Keratinocyte (primary cell): ENCODE results near the gene TANK. TPM values are rescaled to one million over a fixed set of nuclear protein-coding genes. Genes with fewer than 3 reads are reported as not detected.

Experiments
- DNase-seq: peaks from one replicate; pipeline ENCODE4 v3.0.0-alpha.2; 2011; ENCODE audit warnings: low read depth, missing footprints, low spot score
- FAIRE-seq: peaks from 2 replicates; lab custom pipeline; 2011; peaks lifted over from hg19 to GRCh38; lab: Jason Lieb, UNC
- H2AFZ ChIP-seq: 2 replicates; pipeline ENCODE4 v1.6.0; 2012; ENCODE audit warnings: low read length, control low read depth, inconsistent platforms; ENCODE audit not compliant: control insufficient read depth
- H3K27ac ChIP-seq: 2 replicates; pipeline ENCODE4 v1.5.1; 2011; ENCODE audit warnings: low read length; ENCODE audit not compliant: control insufficient read depth, insufficient read depth
- H3K27me3 ChIP-seq: 3 replicates; pipeline ENCODE4 v1.6.0; 2011; ENCODE audit warnings: low read length; ENCODE audit not compliant: control insufficient read depth, insufficient read depth; ENCODE audit errors: extremely low read depth
- H3K36me3 ChIP-seq, 2 experiments: 2 replicates in 1 of 2; 3 replicates in 1 of 2; pipeline ENCODE4 v1.5.1; 2011; ENCODE audit warnings: low read length in 2 of 2, mild to moderate bottlenecking in 1 of 2; ENCODE audit not compliant: control insufficient read depth in 2 of 2, insufficient read depth in 2 of 2; ENCODE audit errors: extremely low read depth in 1 of 2
- H3K4me1 ChIP-seq: 3 replicates; pipeline ENCODE4 v1.5.1; 2011; ENCODE audit warnings: low read length; ENCODE audit not compliant: control insufficient read depth, insufficient read depth; ENCODE audit errors: extremely low read depth
- H3K4me2 ChIP-seq: 3 replicates; pipeline ENCODE4 v1.6.0; 2011; ENCODE audit warnings: low read depth, low read length; ENCODE audit not compliant: control insufficient read depth, insufficient read depth; ENCODE audit errors: extremely low read depth
- H3K4me3 ChIP-seq, 3 experiments: fragments of 200-600 bp in 1 of 3; sonication (generic) in 1 of 3; 2 replicates in 2 of 3; 3 replicates in 1 of 3; pipeline ENCODE4 v1.5.1; 2011 to 2016; ENCODE audit warnings: low read length in 3 of 3, mild to moderate bottlenecking in 3 of 3, control low read depth in 2 of 3, inconsistent platforms in 1 of 3, low read depth in 1 of 3, mixed read lengths in 1 of 3, mixed run types in 1 of 3, moderate library complexity in 1 of 3; ENCODE audit not compliant: control insufficient read depth in 2 of 3, insufficient read depth in 2 of 3; ENCODE audit errors: extremely low read depth in 1 of 3
- H3K79me2 ChIP-seq: 2 replicates; pipeline ENCODE4 v1.6.0; 2012; ENCODE audit warnings: low read length; ENCODE audit not compliant: control insufficient read depth, insufficient read depth
- H3K9ac ChIP-seq: 3 replicates; pipeline ENCODE4 v1.6.0; 2011; ENCODE audit warnings: low read length; ENCODE audit not compliant: control insufficient read depth, insufficient read depth; ENCODE audit errors: extremely low read depth
- H3K9me1 ChIP-seq: 3 replicates; pipeline ENCODE4 v1.6.0; 2011; ENCODE audit warnings: low read length; ENCODE audit not compliant: control insufficient read depth, insufficient read depth; ENCODE audit errors: extremely low read depth
- H3K9me3 ChIP-seq: 2 replicates; pipeline ENCODE4 v1.5.1; 2012; ENCODE audit warnings: low read depth, low read length; ENCODE audit not compliant: control insufficient read depth
- H4K20me1 ChIP-seq: 3 replicates; pipeline ENCODE4 v1.6.0; 2011; ENCODE audit warnings: low read length; ENCODE audit not compliant: control insufficient read depth, insufficient read depth; ENCODE audit errors: extremely low read depth
- CTCF ChIP-seq, 3 experiments: IDR thresholded peaks in 1 of 3; conservative IDR thresholded peaks in 1 of 3; optimal IDR thresholded peaks in 1 of 3; 2 replicates in 2 of 3; 3 replicates in 1 of 3; pipeline versions ENCODE3 to v1.5.1; 2011; ENCODE audit warnings: low read length in 3 of 3, mild to moderate bottlenecking in 3 of 3, moderate library complexity in 2 of 3, control low read depth in 1 of 3, inconsistent platforms in 1 of 3; ENCODE audit not compliant: insufficient read depth in 2 of 3; ENCODE audit errors: extremely low read depth in 1 of 3
- EZH2 ChIP-seq: IDR thresholded peaks from one replicate; pipeline ENCODE4 v1.6.1; 2012; ENCODE audit warnings: inconsistent platforms, mild to moderate bottlenecking, low read length, moderate library complexity
- dilution Hi-C: fragments of 300-500 bp; cut with MboI; formaldehyde crosslinking; loops from one replicate; pipeline ENCODE4 v1.7.0; 2020; ENCODE audit warnings: low sequenced_read_pairs; ENCODE audit not compliant: extremely low pct_ligation_motif_present
- polyA plus RNA-seq, 5 experiments: library from polyadenylated mRNA; depleted of rRNA in 3 of 5; stranded (reverse) in 3 of 5; stranded (forward) in 1 of 5; unstranded in 1 of 5; fragments of >200 nt; gene quantifications; 1 replicate in 1 of 5; 2 replicates in 3 of 5; 3 replicates in 1 of 5; pipeline versions ENCODE4 v1.2.1 to v1.2.3, GENCODE V29; 2011 to 2012; ENCODE audit warnings: missing spikeins in 2 of 5, low read depth in 1 of 5, low replicate concordance in 1 of 5

Gene TANK
- polyA plus RNA-seq, 1 donor (not counting 4 experiments of a cell fraction or from before 2014, with no cell fraction given), result 47.2 TPM

DNA sequence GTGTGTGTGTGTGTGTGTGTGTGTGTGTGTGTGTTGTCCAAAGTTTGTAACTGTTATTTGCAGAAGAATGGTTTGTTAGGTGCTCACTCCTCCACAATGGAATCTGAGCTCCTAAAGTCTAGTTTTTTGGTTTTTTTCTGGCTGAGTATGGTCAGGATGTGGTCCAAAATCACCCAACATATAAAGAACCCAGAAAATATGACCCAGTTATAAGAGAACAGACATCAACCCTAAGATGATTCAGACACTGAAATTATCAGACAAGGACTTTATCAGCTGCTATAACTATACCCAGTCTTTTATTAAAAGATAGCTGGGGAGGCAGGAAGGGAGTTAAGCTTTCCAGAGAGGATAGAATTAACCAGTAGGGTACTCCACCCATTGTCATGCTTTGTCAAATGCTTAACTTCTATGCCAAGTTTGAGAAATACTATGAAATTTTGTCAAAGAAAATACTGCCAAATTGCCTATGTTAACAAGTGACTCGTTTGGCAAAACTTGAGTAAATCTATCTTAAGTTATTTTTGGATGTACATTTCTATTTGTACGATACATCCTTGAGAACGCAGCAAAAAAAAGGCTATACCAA lies 57.5 kb downstream of the TANK start:
- Histone ChIP-seq H2AFZ (no peak overlapping the region), H3K9me3 (no peaks in the 10 kb centered on the region), H3K79me2 (no peaks in the 10 kb centered on the region), H3K4me1 (no peaks in the 10 kb centered on the region), H3K27ac (no peak overlapping the region), H4K20me1 (no peaks in the 10 kb centered on the region), H3K4me3 (no peak overlapping the region), H3K4me2 (no peak overlapping the region), H3K27me3 (no peaks in the 10 kb centered on the region), H3K9ac (no peak overlapping the region), H3K9me1 (no peaks in the 10 kb centered on the region), H3K36me3 (peaks cover 0 to 5% of the 10 kb centered on the region in 2 experiments)
- no peak for DNase-seq
- no peak for TF ChIP-seq EZH2
- TF ChIP-seq CTCF (optimal IDR thresholded peaks at IDR 0.05 in 1 of 3, IDR thresholded peaks at IDR 0.05 in 1 of 3, conservative IDR thresholded peaks at IDR 0.05 in 1 of 3; ENCODE audit: extremely low read depth in 1 of 3, insufficient read depth in 2 of 3, low read length in 3 of 3), result no peak
- FAIRE-seq, result no peak
- dilution Hi-C loops, result no loop called here

DNA sequence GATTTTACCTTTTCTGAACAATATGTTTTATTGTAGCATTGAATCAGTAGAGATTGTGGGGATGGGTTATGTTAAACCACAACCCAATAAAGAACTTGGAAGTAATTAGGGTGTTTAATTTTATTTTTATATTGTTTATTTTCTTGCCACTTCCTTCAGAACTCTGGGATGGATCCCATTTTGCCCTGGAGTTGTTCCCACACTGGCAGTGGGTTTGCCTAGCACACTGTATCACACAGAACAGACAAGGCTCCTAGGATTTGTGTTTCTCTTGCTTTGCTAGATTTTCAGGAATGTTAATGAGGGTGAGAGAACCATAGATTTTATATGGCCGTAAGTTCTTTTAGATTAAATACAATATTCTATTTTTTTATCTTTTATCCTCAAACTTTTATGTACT lies 59.0 kb downstream of the TANK start:
- FAIRE-seq (no peak), DNase-seq (no peak)
- H4K20me1 ChIP-seq, result no peaks in the 10 kb centered on the region
- TF ChIP-seq EZH2 (no peak), CTCF (optimal IDR thresholded peaks at IDR 0.05 in 1 of 3, IDR thresholded peaks at IDR 0.05 in 1 of 3, conservative IDR thresholded peaks at IDR 0.05 in 1 of 3; ENCODE audit: extremely low read depth in 1 of 3, insufficient read depth in 2 of 3, low read length in 3 of 3) (no peak)
- H2AFZ ChIP-seq, result no peak overlapping the region
- H3K9me1 ChIP-seq, result no peaks in the 10 kb centered on the region
- H3K36me3 ChIP-seq, result peaks cover 0 to 4% of the 10 kb centered on the region in 2 experiments
- H3K9me3 ChIP-seq, result no peaks in the 10 kb centered on the region
- H3K27ac ChIP-seq, result no peak overlapping the region
- dilution Hi-C loops, result no loop called here
- H3K79me2 ChIP-seq, result no peaks in the 10 kb centered on the region
- H3K27me3 ChIP-seq, result no peaks in the 10 kb centered on the region
- H3K4me2 ChIP-seq, result no peak overlapping the region
- no peak overlapping the region for H3K4me3 ChIP-seq
- no peaks in the 10 kb centered on the region for H3K4me1 ChIP-seq
- H3K9ac ChIP-seq, result no peak overlapping the region
